HG03354 (cell line): ENCODE results near the gene ANKRD33B.

ENCODE experiments used
- ATAC-seq: cut with Tn5 transposase; IDR thresholded peaks from one replicate; pipeline ENCODE4 v1.9.1; 2021; ENCODE audit warnings: mild to moderate bottlenecking; ENCODE audit not compliant: unreplicated experiment, poor library complexity, severe bottlenecking

ANKRD33B gene

GRCh38 chr5:10702040-10702629 is 138.3 kb downstream of the ANKRD33B start:
- ATAC-seq = no peak

GRCh38 chr5:10702911-10703491 is 139.1 kb downstream of the ANKRD33B start:
- no peak for ATAC-seq

GRCh38 chr5:10703676-10704075 is 139.8 kb downstream of the ANKRD33B start:
- ATAC-seq = no peak

GRCh38 chr5:10704949-10705621 is 141.2 kb downstream of the ANKRD33B start:
- peak; percentile 35 for ATAC-seq

GRCh38 chr5:10705747-10706146 is 141.9 kb downstream of the ANKRD33B start:
- ATAC-seq = no peak

GRCh38 chr5:10706326-10706725 is 142.5 kb downstream of the ANKRD33B start:
- no peak for ATAC-seq
